Peyer's patch (tissue), 4 donors: Measurements from ENCODE around the gene G2E3. TPM values are rescaled to one million over a fixed set of nuclear protein-coding genes. Genes with fewer than 3 reads are reported as not detected.
"Not testable (repeated sequence)": the region's sequence is repeated elsewhere in the genome, so short reads cannot be mapped to it uniquely, and the experiment has no call there.

ENCODE experiments used
- DNase-seq, 3 donors: peaks; one replicate each; pipeline ENCODE4 v3.0.0-alpha.2; 2017 to 2019
- H3K27ac ChIP-seq, 4 donors: fragments of 200-600 bp; sonication (generic); one replicate each; pipeline ENCODE4 v1.5.1; 2016 to 2019
- H3K27me3 ChIP-seq, 2 donors: fragments of 200-600 bp; sonication (generic); one replicate each; pipeline ENCODE4 v1.5.1; 2019
- H3K36me3 ChIP-seq, 3 donors: fragments of 200-600 bp; sonication (generic); one replicate each; pipeline ENCODE4 v1.5.1; 2016 to 2019
- H3K4me1 ChIP-seq, 4 donors: fragments of 200-600 bp; sonication (generic); one replicate each; pipeline ENCODE4 v1.5.1; 2016 to 2019
- H3K4me3 ChIP-seq, 4 donors: fragments of 200-600 bp; sonication (generic); 1 replicate in 3 of 4; 2 replicates in 1 of 4; pipeline ENCODE4 v1.5.1; 2016 to 2019; ENCODE audit warnings: mild to moderate bottlenecking in 1 of 4
- H3K9me3 ChIP-seq, 4 donors: fragments of 200-600 bp; sonication (generic); one replicate each; pipeline ENCODE4 v1.5.1; 2016 to 2019; ENCODE audit warnings: mild to moderate bottlenecking in 1 of 4
- POLR2A ChIP-seq, 2 donors: fragments of 450-650 bp; IDR thresholded peaks; one replicate each; pipeline ENCODE4 v1.5.1; 2017; ENCODE audit warnings: antibody characterized with exemption in 2 of 2, mild to moderate bottlenecking in 2 of 2, moderate library complexity in 2 of 2
- total RNA-seq, 4 donors: library from RNA; depleted of rRNA; stranded (reverse); fragments of >200 nt; gene quantifications; one replicate each; pipeline ENCODE4 v1.1.0, GENCODE V29; 2016
- TF ChIP-seq, protein P1 (sequence below), 6 experiments: fragments of 450-650 bp in 4 of 6; fragments of 200-600 bp in 2 of 6; sonication (generic) in 1 of 6; IDR thresholded peaks; one replicate each; pipeline ENCODE4 v1.5.1; 2017 to 2019; ENCODE audit warnings: antibody characterized with exemption in 6 of 6, mild to moderate bottlenecking in 3 of 6, moderate library complexity in 1 of 6

Gene G2E3
- total RNA-seq, 4 donors from 2014 or later = 6.4 to 19.8 (median 8.1) TPM

DNA sequence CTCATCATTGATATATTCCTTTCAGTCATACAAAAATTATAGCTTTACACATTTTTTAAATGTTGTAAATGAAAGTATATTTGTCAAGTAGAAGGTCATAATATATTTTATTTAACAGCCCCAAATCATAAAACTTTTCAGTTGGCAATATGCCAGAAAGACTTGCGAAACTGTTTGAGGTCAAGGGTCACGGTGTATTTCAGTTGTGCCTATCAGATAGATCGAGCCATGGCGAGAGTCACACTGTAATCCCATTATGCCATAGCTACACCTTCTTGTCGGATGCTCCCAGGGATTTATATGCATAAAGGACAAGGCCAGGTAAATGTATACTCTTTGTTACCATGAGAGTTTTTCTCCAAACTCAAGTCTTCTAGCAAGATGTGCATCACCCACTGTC, 26.7 kb upstream of the G2E3 start:
- TF ChIP-seq POLR2A (IDR thresholded peaks at IDR 0.05) = no peak
- TF ChIP-seq, protein P1, sequence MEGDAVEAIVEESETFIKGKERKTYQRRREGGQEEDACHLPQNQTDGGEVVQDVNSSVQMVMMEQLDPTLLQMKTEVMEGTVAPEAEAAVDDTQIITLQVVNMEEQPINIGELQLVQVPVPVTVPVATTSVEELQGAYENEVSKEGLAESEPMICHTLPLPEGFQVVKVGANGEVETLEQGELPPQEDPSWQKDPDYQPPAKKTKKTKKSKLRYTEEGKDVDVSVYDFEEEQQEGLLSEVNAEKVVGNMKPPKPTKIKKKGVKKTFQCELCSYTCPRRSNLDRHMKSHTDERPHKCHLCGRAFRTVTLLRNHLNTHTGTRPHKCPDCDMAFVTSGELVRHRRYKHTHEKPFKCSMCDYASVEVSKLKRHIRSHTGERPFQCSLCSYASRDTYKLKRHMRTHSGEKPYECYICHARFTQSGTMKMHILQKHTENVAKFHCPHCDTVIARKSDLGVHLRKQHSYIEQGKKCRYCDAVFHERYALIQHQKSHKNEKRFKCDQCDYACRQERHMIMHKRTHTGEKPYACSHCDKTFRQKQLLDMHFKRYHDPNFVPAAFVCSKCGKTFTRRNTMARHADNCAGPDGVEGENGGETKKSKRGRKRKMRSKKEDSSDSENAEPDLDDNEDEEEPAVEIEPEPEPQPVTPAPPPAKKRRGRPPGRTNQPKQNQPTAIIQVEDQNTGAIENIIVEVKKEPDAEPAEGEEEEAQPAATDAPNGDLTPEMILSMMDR (IDR thresholded peaks at IDR 0.05) = no peak
- Histone ChIP-seq H3K27ac (no peak overlapping the region), H3K4me3 (no peak overlapping the region), H3K36me3 (no peaks in the 10 kb centered on the region), H3K27me3 (no peaks in the 10 kb centered on the region), H3K9me3 (no peaks in the 10 kb centered on the region), H3K4me1 (no peaks in the 10 kb centered on the region)
- DNase-seq = no peak

DNA sequence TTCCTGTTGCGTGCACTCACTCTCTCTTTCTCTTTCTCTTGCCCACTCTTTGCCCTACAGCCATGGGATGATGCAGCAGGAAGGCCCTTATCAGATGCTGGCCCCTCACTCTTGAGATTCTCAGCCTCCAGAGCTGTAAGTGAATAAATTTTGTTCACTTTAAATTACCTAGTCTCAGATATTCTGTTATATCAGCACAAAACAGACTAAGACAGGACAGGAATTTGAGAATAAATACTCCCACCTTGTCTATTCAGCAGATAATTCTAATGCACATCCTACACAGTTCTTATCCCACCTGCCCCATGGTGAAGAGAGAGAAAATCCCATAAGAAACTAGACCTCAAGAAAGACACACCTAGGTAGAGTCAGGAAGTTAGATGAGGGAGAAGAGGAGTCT, 25.8 kb upstream of the G2E3 start:
- Histone ChIP-seq H3K27ac (no peak overlapping the region), H3K27me3 (no peaks in the 10 kb centered on the region), H3K4me3 (no peak overlapping the region), H3K36me3 (no peaks in the 10 kb centered on the region), H3K4me1 (no peaks in the 10 kb centered on the region), H3K9me3 (no peaks in the 10 kb centered on the region)
- TF ChIP-seq, protein P1 (IDR thresholded peaks at IDR 0.05) = no peak
- no peak for TF ChIP-seq POLR2A (IDR thresholded peaks at IDR 0.05)
- DNase-seq = no peak

DNA sequence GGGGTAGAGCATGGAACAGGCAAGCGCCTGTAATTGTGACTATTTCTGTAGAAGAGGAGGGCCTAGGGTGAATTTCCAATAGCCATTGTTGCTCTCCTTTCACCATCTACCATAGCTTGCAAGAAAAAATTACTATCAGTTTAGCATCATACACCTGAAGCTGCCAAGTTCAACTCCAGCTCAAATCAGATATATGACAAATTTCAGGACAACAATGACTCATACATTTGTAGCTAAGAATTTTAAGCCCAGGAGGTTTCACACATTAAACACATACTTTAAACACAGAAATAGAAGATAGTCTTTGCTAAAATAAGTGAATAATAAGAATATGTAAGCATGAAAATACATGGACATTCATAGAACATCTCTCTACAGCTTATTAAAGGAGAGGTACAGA, 17.6 kb upstream of the G2E3 start:
- H3K9me3 ChIP-seq = no peaks in the 10 kb centered on the region

DNA sequence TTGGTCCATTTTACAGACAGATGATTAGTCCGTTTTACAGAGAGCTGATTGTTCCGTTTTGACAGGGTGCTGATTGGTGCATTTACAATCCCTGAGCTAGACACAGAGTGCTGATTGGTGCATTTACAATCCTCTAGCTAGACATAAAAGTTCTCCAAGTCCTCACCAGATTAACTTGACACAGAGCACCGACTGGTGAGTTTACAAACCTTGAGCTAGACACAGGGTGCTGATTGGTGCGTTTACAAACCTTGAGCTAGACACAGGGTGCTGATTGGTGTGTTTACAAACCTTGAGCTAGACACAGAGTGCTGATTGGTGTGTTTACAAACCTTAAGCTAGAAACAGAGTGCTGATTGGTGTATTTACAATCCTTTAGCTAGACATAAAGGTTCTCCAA, 12.2 kb upstream of the G2E3 start:
- not testable (repeated sequence) for H3K4me1 ChIP-seq, H3K27ac ChIP-seq, DNase-seq, H3K4me3 ChIP-seq, H3K27me3 ChIP-seq, H3K36me3 ChIP-seq, H3K9me3 ChIP-seq

More for the DNA sequence above, 17.6 kb upstream of the G2E3 start:
- H3K27ac ChIP-seq = no peak overlapping the region
- no peaks in the 10 kb centered on the region for H3K4me1 ChIP-seq
- no peaks in the 10 kb centered on the region for H3K27me3 ChIP-seq
- TF ChIP-seq, protein P1 (IDR thresholded peaks at IDR 0.05) = no peak
- no peak for TF ChIP-seq POLR2A (IDR thresholded peaks at IDR 0.05)
- no peak overlapping the region for H3K4me3 ChIP-seq
- H3K36me3 ChIP-seq = no peaks in the 10 kb centered on the region
- no peak for DNase-seq

DNA sequence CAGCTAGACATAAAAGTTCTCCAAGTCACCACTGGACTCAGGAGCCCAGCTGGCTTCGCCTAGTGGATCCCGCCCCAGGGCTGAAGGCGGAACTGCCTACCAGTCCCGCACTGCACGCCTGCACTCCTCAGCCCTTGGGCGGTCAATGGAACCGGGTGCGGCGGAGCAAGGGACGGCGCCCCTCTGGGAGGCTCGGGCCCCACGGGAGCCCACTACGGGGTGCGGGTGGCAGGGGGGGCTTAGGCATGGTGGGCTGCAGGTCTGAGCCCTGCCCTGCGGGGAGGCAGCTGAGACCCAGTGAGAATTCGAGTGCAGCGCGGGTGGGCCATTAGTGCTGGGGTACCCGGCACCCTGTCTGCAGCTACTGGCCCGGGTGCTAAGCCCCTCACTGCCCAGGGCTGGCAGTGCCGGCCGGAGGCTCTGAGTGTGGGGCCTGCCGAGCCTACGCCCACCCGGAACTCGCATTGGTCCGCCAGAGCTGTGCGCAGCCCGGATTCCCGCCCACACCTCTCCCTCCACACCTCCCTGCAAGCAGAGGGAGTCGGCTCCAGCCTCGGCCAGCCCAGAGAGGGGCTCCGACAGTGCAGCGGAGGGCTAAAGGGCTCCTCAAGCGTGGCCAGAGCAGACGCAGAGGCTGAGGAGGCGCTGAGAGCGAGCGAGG, 11.4 kb upstream of the G2E3 start:
- DNase-seq = no peak
- H3K4me1 ChIP-seq = no peaks in the 10 kb centered on the region
- H3K36me3 ChIP-seq = no peaks in the 10 kb centered on the region
- H3K4me3 ChIP-seq = no peak overlapping the region
- H3K9me3 ChIP-seq = no peaks in the 10 kb centered on the region
- H3K27me3 ChIP-seq = no peaks in the 10 kb centered on the region
- no peak overlapping the region for H3K27ac ChIP-seq
- no peak for TF ChIP-seq POLR2A (IDR thresholded peaks at IDR 0.05)
- TF ChIP-seq, protein P1 (IDR thresholded peaks at IDR 0.05) = no peak

DNA sequence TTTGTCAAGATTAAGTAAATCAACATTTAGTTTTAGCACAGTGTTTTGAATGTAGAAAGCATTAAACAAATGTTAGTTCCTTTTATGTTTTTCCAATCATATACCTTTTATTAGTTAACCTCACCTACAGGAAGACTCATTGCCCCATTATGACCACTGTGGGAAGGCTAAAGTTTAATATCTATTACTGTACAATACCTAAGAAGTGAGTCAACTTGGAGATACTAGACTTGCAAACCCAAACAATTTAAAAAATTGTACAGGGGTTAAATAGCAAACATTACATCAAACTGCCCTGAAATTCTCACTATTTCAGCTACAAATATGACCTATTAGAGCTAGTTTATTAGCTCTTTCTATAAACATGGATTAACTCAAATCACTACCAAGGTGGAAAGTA, 8.6 kb upstream of the G2E3 start:
- DNase-seq = no peak
- TF ChIP-seq POLR2A (IDR thresholded peaks at IDR 0.05) = no peak
- TF ChIP-seq, protein P1 (IDR thresholded peaks at IDR 0.05) = no peak
- Histone ChIP-seq H3K27me3 (no peaks in the 10 kb centered on the region), H3K4me1 (no peaks in the 10 kb centered on the region), H3K27ac (no peak overlapping the region), H3K4me3 (no peak overlapping the region), H3K9me3 (no peaks in the 10 kb centered on the region), H3K36me3 (no peaks in the 10 kb centered on the region)
